Suppressor macrophage (primary cell): Measurements from ENCODE around the gene RNF220.

Experiments used
- DNase-seq, 4 experiments: peaks; one replicate each; pipeline ENCODE4 v3.0.0-alpha.2; 2020 to 2022

Gene RNF220

GRCh38 chr1:44524655-44525500 lies 119.8 kb downstream of the RNF220 start:
- no peak for DNase-seq

DNA sequence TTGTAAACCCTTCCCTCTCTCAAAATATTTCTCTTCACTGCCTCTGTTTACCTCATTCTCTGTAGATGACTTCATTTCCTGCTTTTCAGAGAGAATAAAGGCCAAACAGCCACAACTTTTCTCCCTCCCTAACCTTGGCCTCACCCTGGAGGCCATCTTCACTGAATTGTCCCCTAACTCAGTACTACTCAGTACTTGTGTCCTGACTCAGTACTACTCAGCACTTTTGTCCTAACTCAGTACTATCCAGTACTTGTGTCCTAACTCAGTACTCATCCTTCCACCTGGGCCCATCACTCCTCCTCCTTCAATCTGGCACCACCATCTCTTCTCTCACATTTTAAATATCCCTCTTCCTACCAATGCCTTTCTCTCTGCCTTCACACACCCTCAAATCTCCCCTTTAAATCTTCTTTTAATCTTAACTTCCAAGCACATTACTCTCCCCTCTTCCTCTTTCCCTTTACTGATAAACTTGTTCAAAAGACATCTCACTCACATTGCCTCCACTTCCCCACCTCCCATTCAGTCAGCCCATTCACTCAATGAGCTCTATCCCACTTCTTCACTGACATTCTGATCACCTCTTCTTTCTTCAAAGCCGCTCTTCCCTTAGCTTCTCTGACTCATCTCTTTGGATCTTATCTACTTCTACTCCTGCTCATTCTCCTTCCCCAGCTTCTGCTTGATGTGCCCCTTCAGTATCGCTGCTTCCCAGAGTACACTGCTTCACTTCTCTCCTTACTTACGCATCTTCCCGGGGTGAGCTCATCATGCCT lies 121.4 kb downstream of the RNF220 start:
- DNase-seq, result no peak

DNA sequence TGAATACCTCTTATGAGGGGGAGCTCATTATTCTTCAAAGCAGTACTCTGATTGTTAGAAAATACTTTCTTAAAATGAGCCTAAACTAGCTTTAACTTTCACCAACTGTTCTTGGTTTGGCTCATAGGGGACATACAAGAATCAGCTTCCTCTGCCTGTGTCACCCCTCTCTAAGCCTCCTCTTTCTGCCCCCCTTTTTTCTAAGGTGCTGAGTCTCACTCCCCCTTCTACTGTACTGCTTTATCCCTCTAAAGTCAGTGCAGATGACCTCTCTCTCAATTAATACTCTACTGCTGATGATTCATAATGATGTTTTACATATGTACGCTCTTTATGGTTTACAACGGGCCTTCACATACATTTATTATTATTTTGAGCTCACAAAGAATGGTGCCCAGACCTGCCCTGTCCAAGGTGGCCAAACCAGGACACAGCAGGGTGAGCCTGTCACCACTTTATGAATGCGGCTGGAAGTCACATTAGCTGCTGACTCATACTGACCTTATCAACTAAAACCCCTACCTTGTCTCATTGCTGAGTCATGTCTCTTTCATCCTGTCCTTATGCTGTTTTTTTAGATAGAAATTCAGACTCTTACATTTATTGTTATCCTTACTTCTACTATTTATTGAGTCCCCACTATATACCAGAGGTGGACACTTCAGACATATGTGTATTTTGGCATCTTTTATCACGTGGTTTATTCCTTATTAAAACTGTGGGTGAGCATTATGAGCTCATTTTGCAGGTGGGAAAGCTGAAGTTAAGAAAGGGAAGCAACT lies 126.9 kb downstream of the RNF220 start:
- DNase-seq, result peak in 1 of 4 experiments; percentile 11

GRCh38 chr1:44532567-44532944 lies 127.5 kb downstream of the RNF220 start:
- no peak for DNase-seq

DNA sequence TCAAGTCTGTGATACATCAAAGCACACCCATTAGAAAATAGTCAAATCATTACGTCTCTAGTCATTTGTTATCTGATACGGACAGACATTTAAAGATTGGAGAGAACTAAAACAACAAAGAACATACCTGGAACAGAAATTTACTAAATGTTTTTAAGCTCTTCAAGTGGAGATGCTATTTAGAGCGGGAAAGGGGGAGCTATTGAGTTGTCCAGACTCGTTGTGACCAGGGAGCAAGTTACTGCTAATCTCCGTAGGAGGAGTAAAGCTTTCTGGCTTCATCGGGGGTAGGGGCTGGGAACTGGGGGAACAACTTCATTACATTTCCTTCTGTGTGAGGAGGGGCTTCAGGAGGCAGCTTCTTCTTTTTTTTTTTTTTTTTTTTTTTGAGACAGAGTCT lies 129.7 kb downstream of the RNF220 start:
- DNase-seq, result no peak

DNA sequence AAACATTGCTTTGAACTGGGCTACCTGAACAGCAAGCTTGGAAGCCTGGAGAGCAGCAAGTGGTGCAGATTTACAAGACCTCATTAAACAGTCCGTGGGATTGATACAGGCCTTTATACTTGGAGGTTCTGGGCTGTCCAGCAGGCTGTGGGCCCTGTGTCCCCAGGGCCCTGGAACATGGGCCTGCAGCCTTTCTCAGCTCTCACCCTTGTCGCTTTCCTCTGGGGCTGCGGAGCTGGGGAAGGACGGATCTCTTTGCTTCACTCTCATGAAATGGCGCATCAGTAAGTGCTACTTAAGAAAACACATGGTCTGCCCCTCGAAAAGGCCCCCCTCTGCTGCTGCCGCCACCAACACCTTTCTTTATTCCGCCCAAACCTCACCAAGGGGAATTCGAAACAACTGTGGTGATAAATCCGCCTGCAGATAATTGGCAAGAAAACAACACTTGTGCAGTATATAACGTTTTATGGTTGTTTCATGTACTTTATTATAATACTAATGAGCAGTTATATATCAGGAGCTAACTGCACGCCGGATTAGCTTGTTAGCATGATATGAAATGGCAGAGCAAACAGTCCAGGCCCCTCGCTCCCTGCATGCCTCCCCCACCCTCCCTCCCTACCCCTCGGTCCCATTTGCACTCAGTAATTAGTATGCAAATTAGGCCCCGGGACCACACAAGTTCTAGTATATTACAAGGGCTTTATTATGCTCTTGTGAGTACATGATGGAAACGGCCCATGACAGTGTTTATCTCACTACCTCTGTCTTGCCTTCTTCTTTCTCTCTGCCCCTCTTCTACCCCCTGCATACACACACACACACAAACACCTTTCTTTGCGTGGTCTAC lies 131.5 kb downstream of the RNF220 start:
- no peak for DNase-seq

DNA sequence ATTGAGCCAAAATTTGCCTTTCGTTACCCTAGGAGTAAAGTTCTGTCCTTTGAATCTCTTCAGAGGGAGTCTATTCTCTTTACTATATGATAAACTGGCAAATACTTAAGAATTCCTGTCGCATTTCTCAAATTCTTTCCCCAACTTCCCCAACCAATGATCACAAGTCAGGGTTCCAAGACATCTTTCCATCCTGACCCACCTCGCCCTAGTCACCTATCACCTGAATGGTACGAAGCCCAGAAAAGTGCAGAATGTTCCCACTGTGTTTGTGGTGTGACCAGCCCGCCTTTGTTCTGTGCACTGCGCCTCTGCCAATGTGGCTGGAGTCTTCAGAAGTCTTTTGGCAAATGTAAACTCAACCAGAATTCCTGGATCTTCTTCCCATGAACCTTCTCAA lies 132.5 kb downstream of the RNF220 start:
- no peak for DNase-seq

- no peak for DNase-seq
Observed at GRCh38 chr1:44537956-44538355, 132.9 kb downstream of the RNF220 start.

DNA sequence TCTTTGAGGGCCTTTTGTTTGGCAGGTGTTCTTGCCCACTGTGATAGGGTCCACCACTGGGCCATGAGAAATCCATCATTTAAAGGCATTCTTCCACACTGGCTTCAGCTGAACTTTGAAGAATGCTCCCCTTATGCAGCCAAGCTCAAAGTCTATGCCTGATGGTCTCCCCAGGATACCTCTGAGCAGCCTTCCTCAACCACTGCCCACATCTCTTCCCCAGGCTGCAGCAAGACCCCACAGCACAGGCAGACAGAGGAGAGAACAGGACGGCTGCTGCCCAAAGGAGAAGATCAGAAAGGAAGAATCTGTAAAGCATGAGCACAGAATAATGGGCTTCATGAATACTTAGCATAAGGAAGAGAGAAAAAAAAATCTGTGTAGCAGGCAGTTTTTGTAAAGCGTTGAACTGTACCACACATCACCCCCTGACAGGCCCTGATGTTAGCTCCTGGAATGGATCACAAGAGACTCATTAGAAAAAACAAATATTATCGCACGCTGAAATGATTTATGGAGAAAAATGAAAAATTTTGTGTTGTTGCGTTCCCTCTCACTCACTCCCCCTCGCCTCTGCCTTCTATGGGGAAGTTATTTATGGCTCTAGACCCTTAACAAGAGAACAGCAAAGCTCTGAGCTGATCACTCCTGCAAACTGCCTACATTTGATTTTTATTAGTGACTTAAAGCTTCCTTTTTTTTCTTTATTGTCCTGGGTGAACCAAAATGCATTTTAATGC lies 135.1 kb downstream of the RNF220 start:
- DNase-seq, result no peak

DNA sequence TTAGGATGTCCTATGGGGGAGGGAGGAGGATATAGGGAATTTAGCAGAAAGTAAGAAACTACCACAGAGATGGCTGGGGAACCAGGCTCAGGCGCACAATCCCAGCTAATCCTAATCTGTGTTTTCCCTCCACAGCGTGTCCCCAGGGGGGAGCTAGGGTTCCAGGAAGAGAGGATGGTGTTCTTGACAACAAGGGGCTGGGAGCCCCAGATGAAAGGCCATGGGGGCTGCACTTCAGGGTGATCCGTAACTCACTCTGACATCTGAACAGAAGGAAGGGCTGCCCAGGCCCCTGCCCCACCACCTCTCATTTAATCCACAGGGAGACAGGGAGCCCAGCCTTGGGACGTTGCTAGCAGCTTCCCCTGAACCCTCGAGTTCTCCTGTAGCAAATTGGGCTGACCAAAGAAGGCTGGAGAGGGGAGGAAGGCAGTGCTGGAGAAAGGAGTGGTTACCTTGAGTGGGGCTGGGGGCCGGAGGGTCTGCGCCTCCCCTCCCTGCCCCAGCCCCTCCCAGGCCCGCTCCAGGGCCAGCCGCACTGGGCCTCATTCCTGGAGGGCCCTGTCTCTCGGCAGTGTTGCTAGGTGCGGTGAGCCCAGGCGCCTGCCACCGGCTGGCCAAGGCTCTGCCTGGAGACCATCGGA lies 137.5 kb downstream of the RNF220 start:
- no peak for DNase-seq

DNA sequence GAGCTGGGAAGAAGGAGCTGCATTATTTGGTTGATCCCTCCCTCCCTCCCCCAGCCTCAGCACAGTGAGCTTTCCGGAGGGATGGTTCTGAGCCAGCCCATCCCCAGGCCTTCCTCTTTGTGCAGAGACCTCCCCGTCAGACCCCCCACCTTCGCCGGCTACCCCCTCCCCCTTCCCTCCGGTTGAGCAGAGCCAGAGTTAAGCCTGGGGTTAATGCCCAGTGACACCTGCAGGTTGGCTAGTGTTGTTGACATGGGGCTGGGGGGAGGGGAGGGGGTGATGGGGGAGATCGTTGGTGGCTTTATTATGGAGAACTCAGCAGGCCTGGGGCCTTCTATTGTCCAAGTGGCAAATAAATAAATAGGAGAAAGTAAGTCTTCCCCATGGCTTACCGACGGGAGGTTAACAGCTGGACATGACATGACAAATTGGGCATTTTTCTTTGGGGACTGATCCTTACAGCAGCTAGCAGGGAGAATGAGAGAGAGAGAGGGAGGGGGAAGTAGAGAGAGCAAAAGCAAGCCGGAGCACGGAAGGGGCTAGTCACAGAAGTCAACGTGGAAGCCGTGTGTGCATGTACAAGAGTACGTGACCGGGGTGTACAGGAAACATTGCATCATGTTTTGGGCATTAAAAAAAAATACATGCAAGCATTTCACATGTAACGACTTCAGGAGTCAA lies 138.1 kb downstream of the RNF220 start:
- peak; percentile 28 to 57 (median 44) for DNase-seq

GRCh38 chr1:44543786-44544185 lies 138.7 kb downstream of the RNF220 start:
- DNase-seq, result no peak

- no peak for DNase-seq
Observed at GRCh38 chr1:44544960-44545359, 139.9 kb downstream of the RNF220 start.

DNA sequence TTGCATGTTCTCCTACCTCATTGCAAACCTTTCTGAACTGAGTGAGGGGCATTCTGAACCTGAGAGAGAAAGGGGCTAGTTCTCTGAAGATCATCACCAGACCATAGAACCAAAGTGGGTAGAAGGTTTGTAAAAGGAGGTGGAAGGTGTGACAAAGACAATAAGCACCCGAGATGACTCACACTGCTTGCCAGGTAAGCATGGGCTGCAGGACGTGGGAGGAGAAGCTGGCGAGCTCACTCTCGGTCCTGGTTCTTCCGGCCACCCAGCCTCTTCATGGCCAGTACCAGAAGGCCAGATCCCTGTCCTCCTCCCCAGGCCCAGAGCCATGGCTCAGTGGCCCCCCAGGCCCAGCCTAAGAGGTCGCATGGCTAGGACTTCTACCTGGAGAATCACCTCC lies 140.9 kb downstream of the RNF220 start:
- DNase-seq, result no peak

- DNase-seq, result no peak
Observed at GRCh38 chr1:44546403-44547053, 141.5 kb downstream of the RNF220 start.

GRCh38 chr1:44547361-44547760 lies 142.3 kb downstream of the RNF220 start:
- no peak for DNase-seq

- DNase-seq, result no peak
Observed at GRCh38 chr1:44547837-44548236, 142.8 kb downstream of the RNF220 start.

GRCh38 chr1:44549510-44549909 lies 144.5 kb downstream of the RNF220 start:
- DNase-seq, result peak; percentile 22 to 43 (median 34)

GRCh38 chr1:44553127-44553758 lies 148.2 kb downstream of the RNF220 start:
- DNase-seq, result no peak
